ENCODE measurements around the gene FBH1.
"Not testable (repeated sequence)": the region's sequence is repeated elsewhere in the genome, so short reads cannot be mapped to it uniquely, and the experiment has no call there.

Gene FBH1

GRCh38 chr10:5943536-5943935 lies 53.5 kb downstream of the FBH1 start:
- no peak for DNase-seq

DNA sequence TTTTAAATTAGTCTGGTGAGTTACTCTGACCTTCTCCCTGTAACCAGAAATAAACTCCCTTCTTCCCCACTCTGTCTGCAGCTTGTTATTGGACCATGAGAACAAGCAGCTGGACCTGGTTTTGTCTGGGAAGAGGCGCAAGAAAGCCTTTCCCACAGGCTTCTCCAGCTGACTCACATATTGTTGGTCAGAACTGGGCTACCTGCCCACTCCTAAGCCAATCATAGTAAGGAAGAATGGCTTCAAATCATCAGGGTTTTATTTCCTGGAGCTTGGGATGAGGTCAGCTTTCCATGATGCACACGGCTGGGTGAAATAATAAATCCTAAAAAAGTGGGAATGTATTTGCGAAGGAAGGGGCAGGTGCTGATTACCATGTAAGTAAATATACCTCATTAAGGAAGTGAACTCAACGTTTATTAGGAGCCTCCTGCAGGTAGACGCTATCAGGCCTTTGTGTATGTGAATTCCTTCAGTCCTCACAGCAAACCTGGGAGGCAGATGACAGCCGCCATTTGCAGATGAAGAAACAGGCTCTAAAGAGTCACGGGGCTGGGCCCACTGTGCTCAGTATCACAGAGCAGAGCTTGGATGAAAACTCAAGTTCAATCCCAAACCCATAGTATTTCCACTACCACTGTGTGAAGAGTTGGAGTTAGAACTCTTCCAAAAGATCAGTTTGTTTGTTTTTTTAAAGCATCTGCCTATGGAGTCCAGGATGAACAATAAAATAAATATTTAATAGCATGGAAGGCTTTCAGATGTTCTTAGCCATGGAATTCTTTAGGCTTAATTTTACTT lies 54.5 kb downstream of the FBH1 start:
- DNase-seq: no peak

- no peak for DNase-seq
Measured at GRCh38 chr10:5945190-5945509, 55.1 kb downstream of the FBH1 start.

- no peak for DNase-seq
Measured at GRCh38 chr10:5945561-5946418, 55.7 kb downstream of the FBH1 start.

DNA sequence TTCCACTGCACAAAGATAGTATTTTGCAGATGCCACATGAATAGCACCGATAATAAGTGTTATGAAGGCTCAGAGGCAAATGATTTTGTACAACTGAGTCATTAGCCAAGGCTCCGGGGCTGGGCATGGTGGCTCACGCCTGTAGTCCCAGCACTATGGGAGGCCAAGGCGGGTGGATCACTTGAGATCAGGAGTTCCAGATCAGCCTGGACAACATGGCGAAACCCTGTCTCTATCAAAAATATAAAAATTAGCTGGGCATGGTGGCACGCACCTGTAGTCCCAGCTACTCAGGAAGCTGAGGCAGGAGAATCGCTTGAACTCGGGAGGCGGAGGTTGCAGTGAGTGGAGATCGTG lies 56.4 kb downstream of the FBH1 start:
- not testable (repeated sequence) for DNase-seq

DNA sequence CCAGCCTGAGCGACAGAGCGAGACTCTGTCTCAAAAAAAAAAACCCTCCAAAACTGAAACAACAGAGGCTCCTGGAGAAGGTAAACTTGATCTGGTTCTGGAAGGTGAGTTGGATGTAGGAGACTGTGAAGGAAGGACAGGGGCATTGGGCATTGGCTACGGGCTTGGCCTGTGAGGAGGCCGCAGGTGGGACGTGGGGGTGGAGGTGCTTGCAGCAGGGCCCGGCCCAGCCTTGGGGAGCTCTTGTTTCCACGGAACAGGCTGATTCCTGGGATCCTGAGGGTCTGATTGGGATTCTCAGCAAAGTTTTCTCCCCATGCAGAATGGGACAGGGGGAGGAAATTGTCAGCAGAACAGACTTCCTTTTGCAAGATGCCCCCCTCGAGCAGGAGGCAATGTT lies 56.7 kb downstream of the FBH1 start:
- DNase-seq: no peak

- DNase-seq: no peak
Measured at GRCh38 chr10:5947471-5948207, 57.6 kb downstream of the FBH1 start.

DNA sequence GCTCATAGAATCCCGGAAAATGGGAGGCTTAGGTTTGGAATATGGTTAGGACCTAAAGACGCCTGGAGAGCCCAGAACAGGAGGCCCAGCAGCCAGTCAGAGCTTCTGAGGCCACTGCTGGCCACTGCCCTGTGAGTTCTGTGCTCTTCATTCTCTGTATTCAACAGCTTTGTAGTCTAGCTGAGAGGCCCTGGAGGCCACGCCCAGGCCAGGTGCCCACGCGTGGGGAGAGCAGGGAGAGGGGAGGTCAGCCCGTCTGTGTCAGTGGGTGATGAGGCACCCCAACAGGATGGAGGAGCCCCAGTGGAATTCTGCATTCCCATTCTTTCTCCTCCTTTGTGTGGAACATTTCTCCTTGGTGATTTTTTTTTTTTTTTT lies 58.2 kb downstream of the FBH1 start:
- DNase-seq: no peak

DNA sequence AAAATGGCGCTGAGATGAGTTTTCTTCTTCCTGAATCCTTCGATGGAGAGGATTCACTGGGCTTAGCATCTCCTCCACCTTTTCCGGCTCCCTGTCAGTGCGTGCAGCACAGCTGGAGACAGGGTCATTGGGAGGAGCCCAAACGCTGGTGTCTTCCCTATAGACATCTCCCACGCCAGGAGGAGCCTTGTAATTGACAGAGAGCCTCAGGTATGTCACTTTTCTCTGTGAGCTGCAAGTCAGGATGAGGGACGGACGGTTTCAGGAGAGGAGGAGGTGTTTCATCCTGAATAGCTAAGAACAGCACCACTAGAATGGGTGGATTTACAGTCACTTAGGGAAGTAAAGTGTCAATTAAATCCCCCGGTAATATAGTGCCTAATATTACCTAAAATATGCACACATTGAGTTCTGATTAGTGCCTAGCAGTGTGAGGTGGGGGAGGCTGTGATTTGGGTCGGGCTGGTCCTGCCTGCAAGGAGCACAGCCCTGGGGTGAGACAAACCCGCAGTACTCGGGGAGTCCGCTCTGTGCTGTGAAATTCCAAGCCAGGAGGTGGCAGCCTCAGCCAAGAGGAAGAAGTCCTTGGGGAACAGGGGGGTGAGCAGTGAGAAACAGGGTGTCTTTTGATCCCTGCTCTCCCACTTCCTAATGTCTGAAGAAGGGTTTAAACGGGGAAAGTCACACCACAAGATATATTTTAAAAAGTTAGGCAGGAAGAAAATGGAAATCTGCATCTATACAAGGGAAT lies 59.1 kb downstream of the FBH1 start:
- no peak for DNase-seq

DNA sequence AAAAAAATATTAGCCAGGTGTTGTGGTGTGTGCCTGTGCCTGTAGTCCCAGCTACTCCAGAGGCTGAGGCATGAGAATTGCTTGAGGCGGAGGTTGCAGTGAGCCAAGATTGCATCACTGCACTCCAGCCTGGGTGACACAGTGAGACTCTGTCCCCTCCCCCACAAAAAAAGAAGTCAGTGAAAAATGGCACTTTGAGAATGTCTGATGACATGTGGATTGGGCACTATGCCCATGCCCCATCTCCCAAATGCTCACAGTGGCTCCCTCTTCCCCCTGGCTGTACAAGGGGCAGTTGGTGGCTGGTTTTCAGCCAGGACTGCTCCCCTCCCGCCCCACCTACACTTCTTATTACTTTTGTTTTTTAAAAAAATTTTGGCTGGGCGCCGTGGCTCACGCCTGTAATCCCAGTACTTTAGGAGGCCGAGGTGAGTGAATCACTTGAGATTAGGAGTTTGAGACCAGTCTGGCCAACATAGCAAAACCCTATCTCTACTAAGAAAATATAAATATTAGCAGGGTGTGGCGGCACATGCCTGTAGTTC lies 61.2 kb downstream of the FBH1 start:
- DNase-seq: no peak

- no peak for DNase-seq
Measured at GRCh38 chr10:5951721-5952407, 61.8 kb downstream of the FBH1 start.

GRCh38 chr10:5952731-5953385 lies 62.8 kb downstream of the FBH1 start:
- no peak for DNase-seq

- DNase-seq: no peak
Measured at GRCh38 chr10:5953676-5954075, 63.6 kb downstream of the FBH1 start.

- DNase-seq: no peak
Measured at GRCh38 chr10:5956146-5956936, 66.3 kb downstream of the FBH1 start.

GRCh38 chr10:5958077-5958476 lies 68.0 kb downstream of the FBH1 start:
- DNase-seq: no peak

GRCh38 chr10:5958675-5959074 lies 68.6 kb downstream of the FBH1 start:
- DNase-seq: no peak

DNA sequence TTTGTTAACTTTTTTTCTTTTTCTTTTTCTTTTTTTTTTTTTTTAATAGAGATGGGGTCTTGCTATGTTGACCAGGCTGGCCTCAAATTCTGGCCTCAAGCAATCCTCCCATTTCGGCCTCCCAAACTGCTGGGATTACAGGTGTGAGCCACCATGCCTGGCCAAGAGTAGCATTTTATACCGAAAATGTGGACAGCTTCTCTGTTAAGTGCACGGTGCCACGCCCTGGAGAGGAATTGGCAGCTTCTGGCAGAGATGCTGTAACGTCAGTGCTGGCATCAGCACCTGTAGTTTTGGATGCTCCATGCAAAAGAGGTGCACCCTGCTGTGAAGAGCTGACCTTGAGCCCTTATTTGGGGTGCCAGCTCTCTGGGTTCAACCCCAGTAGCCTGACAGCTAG lies 69.1 kb downstream of the FBH1 start:
- no peak for DNase-seq

GRCh38 chr10:5959581-5960069 lies 69.6 kb downstream of the FBH1 start:
- no peak for DNase-seq

DNA sequence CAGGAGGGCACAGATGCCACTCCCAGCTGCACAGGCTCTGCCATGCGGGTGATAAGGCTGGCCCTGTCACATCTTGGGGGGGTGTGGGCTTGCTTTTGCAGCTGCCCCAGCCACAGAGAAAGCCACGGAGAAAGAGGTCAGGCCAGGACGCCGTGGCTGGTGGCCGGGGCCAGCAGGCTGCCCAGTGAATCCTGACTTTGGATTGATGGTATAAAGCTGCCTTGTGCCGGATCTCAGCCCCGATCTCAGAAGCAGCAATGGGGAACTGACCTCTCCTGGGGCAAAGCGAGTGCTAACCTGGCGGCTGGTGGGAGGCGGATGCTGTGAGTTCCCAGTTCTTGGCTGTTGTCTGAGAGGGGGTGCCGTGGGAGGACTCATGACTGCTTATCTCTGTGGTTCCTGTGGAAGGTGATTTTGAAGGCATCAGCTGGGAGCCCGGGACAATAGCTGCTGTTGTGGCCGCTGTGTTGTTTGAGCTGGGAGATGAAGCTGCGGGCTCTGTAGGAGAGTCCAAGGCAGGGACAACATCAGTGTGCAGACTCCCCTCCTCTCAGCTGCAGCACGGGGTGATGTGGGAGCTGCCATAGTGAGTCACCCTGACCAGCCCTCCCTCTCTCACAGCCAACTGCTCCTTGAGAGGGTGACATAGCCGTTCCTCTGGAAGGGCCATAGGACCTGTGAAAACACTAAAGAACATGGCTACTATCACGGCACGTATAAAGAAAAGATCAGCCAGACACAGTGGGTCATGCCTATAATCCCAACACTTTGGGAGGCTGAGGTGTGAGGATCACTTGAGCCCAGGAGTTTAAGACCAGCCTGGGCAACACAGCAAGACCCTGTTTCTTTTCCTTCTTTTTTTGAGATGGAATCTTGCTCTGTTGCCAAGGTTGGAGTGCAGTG lies 70.3 kb downstream of the FBH1 start:
- no peak for DNase-seq

DNA sequence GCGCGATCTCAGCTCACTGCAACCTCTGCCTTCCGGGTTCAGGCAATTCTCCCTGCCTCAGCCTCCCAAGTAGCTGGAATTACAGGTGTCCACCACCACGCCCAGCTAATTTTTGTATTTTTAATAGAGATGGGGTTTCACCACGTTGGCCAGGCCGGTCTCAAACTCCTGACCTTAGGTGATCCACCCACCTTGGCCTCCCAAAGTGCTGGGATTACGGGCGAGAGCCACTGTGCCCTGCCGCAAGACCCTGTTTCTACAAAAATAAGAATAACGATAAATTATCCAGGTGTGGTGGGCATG lies 70.9 kb downstream of the FBH1 start:
- DNase-seq: not testable (repeated sequence)

Data from SW 1271 (cell line).